Kidney (tissue), 14 donors: ENCODE data around the gene TNFAIP2. TPM values are rescaled to one million over a fixed set of nuclear protein-coding genes. Genes with fewer than 3 reads are reported as not detected.

Experiments used
- DNase-seq, 5 donors: peaks; one replicate each; pipeline ENCODE4 v3.0.0-alpha.2; 2013 to 2020
- FAIRE-seq: peaks from 2 replicates; lab custom pipeline; 2012; peaks lifted over from hg19 to GRCh38; lab: Jason Lieb, UNC
- H3K27ac ChIP-seq, 2 donors: one replicate each; pipeline ENCODE4 v1.7.0; 2013; ENCODE audit warnings: low read depth in 2 of 2, low read length in 2 of 2, inconsistent platforms in 1 of 2
- H3K27me3 ChIP-seq: one replicate; pipeline ENCODE4 v1.7.1; 2013; ENCODE audit warnings: low read length, inconsistent platforms; ENCODE audit not compliant: control insufficient read depth, insufficient read depth
- H3K36me3 ChIP-seq, 3 donors: one replicate each; pipeline versions ENCODE4 v1.7.0 to v1.7.1; 2013; ENCODE audit warnings: low read length in 3 of 3, control low read depth in 1 of 3, inconsistent platforms in 1 of 3; ENCODE audit not compliant: insufficient read depth in 3 of 3, control insufficient read depth in 2 of 3
- H3K4me1 ChIP-seq, 3 donors: one replicate each; pipeline versions ENCODE4 v1.7.0 to v1.7.1; 2013; ENCODE audit warnings: low read length in 3 of 3, inconsistent platforms in 1 of 3, low read depth in 1 of 3; ENCODE audit not compliant: control insufficient read depth in 2 of 3, insufficient read depth in 2 of 3
- H3K4me3 ChIP-seq, 3 donors: one replicate each; pipeline versions ENCODE4 v1.7.0 to v1.8.1; 2013; ENCODE audit warnings: low read length in 3 of 3, control low read depth in 1 of 3, inconsistent platforms in 1 of 3
- H3K9ac ChIP-seq, 3 donors: one replicate each; pipeline versions ENCODE4 v1.7.0 to v1.7.1; 2013; ENCODE audit warnings: low read length in 3 of 3, control low read depth in 1 of 3, inconsistent platforms in 1 of 3
- H3K9me3 ChIP-seq, 3 donors: one replicate each; pipeline versions ENCODE4 v1.7.0 to v1.7.1; 2013; ENCODE audit warnings: low read length in 3 of 3, control low read depth in 1 of 3, inconsistent platforms in 1 of 3; ENCODE audit not compliant: control insufficient read depth in 2 of 3, insufficient read depth in 1 of 3
- CTCF ChIP-seq: IDR thresholded peaks from 3 replicates; pipeline ENCODE4 v1.5.1; 2012; ENCODE audit warnings: mild to moderate bottlenecking, moderate library complexity, borderline replicate concordance; ENCODE audit not compliant: insufficient read depth; ENCODE audit errors: extremely low read depth
- intact Hi-C: fragments of 100-400 bp; cut with DNase I; formaldehyde crosslinking; loops from one replicate; pipeline ENCODE4 v1.11.1; 2022
- polyA plus RNA-seq: library from polyadenylated mRNA; stranded (reverse); fragments of 350-450 nt; fragmentation: Illumina TruSeq; extraction: RNeasy Lipid Tissue Mini Kit (QIAGEN cat#74804); gene quantifications from one replicate; pipeline ENCODE4 v1.2.3, GENCODE V29; 2014; ENCODE audit warnings: low read depth, low replicate concordance; ENCODE audit not compliant: insufficient read depth
- total RNA-seq: library from RNA; stranded (reverse); fragmentation: NEBNext Ultra II Directional; extraction: Animal tissue kit (Norgen Biotek cat#: 25700); gene quantifications from one replicate; pipeline ENCODE4 v1.2.1, GENCODE V29; 2021
- donor health status: control.
- donor health status: control.
- donor health status: control.
- donor health status: control.
- donor health status: control.
- donor health status: DM: yes; HTN: yes; CAD: no.
- donor health status: Normal renal cell carcinoma (clear cell type).

TNFAIP2 gene
- total and polyA plus RNA-seq, 2 donors from 2014 or later: 42.9 to 301 TPM

- peak in 1 of 5 donors; percentile 68 for DNase-seq
- H3K27me3 ChIP-seq: no peaks in the 10 kb centered on the region
- peak overlapping the region; percentile 74 to 85 for H3K27ac ChIP-seq
- H3K36me3 ChIP-seq: no peaks in the 10 kb centered on the region
- intact Hi-C loops: no loop called here
- H3K9me3 ChIP-seq: no peaks in the 10 kb centered on the region
- no peak overlapping the region for H3K9ac ChIP-seq
- no peak for TF ChIP-seq CTCF
- no peak for FAIRE-seq
- H3K4me1 ChIP-seq: peaks cover 0 to 9% (median 3%) of the 10 kb centered on the region in 3 donors
- peak overlapping the region in 2 of 3 donors; percentile 23 to 69 for H3K4me3 ChIP-seq
Measured at GRCh38 chr14:103093856-103094405, 29.3 kb upstream of the TNFAIP2 start.

- Histone ChIP-seq H3K9me3 (no peaks in the 10 kb centered on the region), H3K4me1 (peaks cover 0 to 9% (median 3%) of the 10 kb centered on the region in 3 donors), H3K4me3 (peak within 1 kb of the TSS in 2 of 3 donors; percentile 53 to 69), H3K27ac (peak within 1 kb of the TSS; percentile 74 to 85), H3K9ac (peak within 1 kb of the TSS in 1 of 3 donors; percentile 82), H3K36me3 (no peaks in the 10 kb centered on the region), H3K27me3 (no peaks in the 10 kb centered on the region)
- peak in 3 of 5 donors; percentile 48 to 85 (median 83) for DNase-seq
- FAIRE-seq: no peak
- intact Hi-C loops: no loop called here
- no peak for TF ChIP-seq CTCF
Measured at GRCh38 chr14:103094406-103095209, 28.7 kb upstream of the TNFAIP2 start, which contains the start of gene EXOC3L4. EXOC3L4 (plus strand) TSS chr14:103094725; CDS start chr14:103100220, 5,495 bp downstream.

- DNase-seq (peak in 1 of 5 donors; percentile 35), FAIRE-seq (no peak)
- H3K27me3 ChIP-seq: no peaks in the 10 kb centered on the region
- H3K4me1 ChIP-seq: peaks cover 0 to 9% (median 3%) of the 10 kb centered on the region in 3 donors
- peak overlapping the region in 2 of 3 donors; percentile 53 to 69 for H3K4me3 ChIP-seq
- intact Hi-C loops: no loop called here
- no peak for TF ChIP-seq CTCF
- peak overlapping the region; percentile 74 to 85 for H3K27ac ChIP-seq
- H3K9ac ChIP-seq: peak overlapping the region in 1 of 3 donors; percentile 82
- H3K9me3 ChIP-seq: no peaks in the 10 kb centered on the region
- no peaks in the 10 kb centered on the region for H3K36me3 ChIP-seq
Measured at GRCh38 chr14:103095210-103095778, 28.0 kb upstream of the TNFAIP2 start.
